Colon (tissue), 2 donors: Measurements from ENCODE around the gene PROP1.
"Not testable (repeated sequence)": the region's sequence is repeated elsewhere in the genome, so short reads cannot be mapped to it uniquely, and the experiment has no call there.

Source experiments
- FAIRE-seq: peaks from 2 replicates; lab custom pipeline; 2012; peaks lifted over from hg19 to GRCh38; lab: Jason Lieb, UNC
- donor health status: control.
- donor health status: control.

Gene PROP1

GRCh38 chr5:177982072-177982727, 13.8 kb downstream of the PROP1 start:
- no peak for FAIRE-seq

- no peak for FAIRE-seq
These were observed 14.6 kb downstream of the PROP1 start for GRCh38 chr5:177981296-177982071.

DNA sequence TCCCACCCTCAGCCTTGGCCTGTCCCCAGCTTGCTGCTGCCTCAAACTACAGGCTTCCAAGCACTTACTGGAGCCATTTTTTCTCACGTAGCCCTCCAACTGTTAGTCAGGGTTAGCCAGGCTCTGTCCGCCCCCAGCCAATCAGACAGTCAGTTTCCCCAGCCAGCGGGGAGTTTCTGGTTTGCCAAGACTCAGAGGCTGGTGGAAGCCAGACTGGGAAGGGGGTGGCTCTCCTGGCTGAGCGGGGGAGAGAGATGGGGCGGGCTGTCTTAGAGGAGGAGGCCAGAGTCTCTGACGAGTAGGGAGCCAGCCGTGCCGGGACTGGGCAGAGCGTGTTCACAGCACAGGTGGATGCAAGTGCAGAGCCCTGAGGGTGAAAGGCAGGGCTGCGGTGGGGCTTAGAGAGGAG, 15.3 kb downstream of the PROP1 start:
- no peak for FAIRE-seq

GRCh38 chr5:177977600-177977999, 18.4 kb downstream of the PROP1 start:
- FAIRE-seq = not testable (repeated sequence)

DNA sequence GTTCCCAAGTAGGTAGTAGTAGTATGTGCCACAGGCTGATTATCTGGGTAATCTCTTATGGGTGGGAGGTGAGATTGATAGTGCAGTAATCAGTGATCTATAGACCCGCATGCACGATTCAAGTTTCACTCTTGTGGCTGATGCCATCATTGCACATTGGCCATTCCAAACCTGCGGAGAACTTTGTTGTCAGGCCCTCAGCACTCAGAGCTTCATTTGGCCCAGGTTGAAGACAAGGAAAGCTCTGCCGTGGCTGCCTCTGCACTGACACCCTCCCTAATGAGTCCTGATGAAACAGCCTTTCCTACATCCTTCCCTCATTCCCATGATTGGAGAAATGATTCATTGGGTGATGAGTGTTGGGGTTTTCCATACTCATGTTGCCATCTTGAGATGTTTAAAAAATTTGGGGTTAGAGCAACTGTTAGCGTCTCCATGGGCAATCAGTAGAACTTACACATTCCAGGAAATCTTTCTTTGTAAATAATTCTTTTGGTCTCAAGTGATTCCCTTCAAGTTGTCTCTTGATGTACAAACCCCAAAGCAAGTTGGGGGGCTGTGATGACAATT, 22.9 kb downstream of the PROP1 start:
- no peak for FAIRE-seq

DNA sequence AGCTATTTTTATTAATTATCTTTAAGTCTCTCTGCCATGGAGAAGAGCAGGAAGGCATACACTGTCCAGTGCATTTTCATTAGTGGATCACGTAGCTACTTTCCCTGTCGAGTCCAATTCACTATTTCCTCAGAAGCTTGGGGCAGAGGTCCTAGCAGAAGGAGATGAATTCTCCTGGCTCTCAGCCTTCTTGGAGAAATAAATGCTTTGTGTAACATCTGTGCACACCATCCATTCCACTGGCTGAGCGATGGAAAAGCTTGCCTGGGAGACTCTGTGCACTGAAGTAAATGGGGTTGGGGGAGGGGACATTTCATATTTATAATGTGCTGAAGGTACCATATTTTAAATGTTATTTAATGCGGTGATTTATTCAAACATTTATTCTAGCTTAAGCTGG, 23.4 kb downstream of the PROP1 start:
- FAIRE-seq = no peak

GRCh38 chr5:177972014-177972413, 24.0 kb downstream of the PROP1 start:
- FAIRE-seq = not testable (repeated sequence)

GRCh38 chr5:177968661-177969211, 27.3 kb downstream of the PROP1 start:
- FAIRE-seq = no peak

DNA sequence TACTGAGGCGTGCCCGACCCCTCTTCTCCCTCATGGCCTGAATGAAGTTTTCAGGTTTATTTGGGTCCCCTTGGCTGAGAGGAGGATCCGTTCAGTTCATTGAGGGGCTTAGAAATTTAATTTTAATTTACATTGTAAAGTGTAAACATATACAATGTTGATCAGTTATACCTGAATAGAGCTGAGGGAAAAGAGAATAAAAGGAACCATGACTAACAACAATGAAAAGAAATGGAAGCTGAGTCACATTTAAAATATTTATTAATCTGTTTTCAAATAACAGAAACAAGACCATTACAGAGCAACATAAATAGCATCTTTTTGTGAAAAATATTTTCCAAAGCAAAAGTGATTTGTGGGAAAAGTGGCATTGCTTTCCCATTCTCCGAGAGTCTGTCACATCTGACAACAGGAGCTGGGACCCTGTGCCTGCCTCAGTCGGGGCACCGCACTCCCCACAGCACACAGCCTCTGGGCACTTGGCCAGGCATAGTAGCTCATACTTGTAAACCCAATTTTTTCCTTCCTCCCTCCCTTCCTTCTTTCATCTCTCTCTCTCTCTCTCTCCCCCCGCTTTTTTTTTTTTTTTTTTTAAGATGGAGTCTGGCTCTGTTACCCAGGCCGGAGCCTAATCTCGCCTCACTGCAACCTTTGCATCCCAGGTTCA, 28.7 kb downstream of the PROP1 start:
- no peak for FAIRE-seq

GRCh38 chr5:177966839-177967166, 29.2 kb downstream of the PROP1 start:
- FAIRE-seq = no peak

- FAIRE-seq = no peak
These were observed 29.8 kb downstream of the PROP1 start for GRCh38 chr5:177966009-177966838.

- FAIRE-seq = no peak
These were observed 31.6 kb downstream of the PROP1 start for GRCh38 chr5:177964471-177964870.

GRCh38 chr5:177963966-177964365, 32.1 kb downstream of the PROP1 start:
- no peak for FAIRE-seq

GRCh38 chr5:177959315-177959714, 36.7 kb downstream of the PROP1 start:
- no peak for FAIRE-seq

DNA sequence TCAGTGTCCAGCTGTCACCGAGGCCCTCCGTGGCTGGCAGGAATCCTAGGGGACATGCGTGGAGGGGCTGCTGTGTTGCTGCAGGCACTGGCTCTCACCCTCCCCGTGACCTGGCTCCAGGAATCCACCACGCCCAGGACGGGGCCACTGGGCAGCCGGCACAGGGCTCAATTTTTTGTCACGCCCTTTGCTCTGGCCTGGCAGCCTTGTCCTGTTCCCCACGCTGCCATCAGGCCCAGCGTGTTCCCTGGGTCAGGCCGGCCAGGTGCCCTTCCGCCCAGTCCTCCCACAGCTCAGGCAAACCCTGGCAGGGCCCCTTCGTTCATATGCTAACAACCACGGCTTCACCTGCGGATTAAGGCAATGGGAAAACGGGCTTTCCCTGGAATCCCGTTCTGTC, 37.3 kb downstream of the PROP1 start:
- no peak for FAIRE-seq

GRCh38 chr5:177957241-177957640, 38.8 kb downstream of the PROP1 start:
- FAIRE-seq = no peak

DNA sequence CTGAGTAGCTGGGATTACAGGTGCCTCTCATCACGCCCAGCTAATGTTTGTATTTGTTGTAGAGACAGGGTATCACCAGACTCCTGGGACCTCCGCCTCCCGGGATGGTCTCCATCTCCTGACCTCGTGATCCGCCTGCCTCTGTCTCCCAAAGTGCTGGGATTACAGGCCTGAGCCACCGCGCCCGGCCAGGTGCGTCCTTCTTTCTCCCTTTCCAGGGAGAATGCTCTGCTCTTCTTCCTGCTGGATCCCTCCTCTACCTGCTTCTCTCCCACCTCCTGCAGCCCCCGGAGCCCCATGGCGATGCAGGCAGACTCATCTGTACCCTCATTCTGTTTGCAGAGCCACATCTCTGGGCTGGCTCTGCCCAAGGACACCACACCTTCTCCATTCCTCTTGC, 42.9 kb downstream of the PROP1 start:
- FAIRE-seq = not testable (repeated sequence)

GRCh38 chr5:177949656-177950055, 46.4 kb downstream of the PROP1 start:
- FAIRE-seq = not testable (repeated sequence)

- peak; percentile 49 for FAIRE-seq
These were observed 47.0 kb downstream of the PROP1 start for GRCh38 chr5:177949065-177949464.

DNA sequence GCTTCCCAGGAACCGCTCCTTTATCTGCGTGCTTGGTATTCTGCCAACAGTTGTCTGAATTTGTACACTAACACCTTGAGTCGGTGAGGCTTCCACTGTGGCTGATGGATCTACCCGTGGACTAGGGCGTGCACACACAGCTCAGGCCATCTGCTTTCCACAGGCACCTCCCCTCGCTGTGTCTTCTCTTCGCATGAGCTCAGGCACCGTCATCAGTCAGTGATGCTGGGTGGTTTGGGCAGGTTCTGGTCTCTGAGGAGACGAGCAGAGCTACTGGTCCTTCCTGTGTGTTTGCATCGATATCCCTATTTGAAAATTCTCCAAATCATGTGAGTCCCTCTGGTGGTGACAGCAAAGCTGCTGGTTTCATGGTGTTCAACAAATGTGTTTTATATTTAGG, 48.1 kb downstream of the PROP1 start:
- FAIRE-seq = not testable (repeated sequence)

- FAIRE-seq = not testable (repeated sequence)
These were observed 50.3 kb downstream of the PROP1 start for GRCh38 chr5:177945601-177946283.
